Esophagus squamous epithelium (tissue), 5 donors: Measurements from ENCODE around the gene SYNPO2. TPM values are rescaled to one million over a fixed set of nuclear protein-coding genes. Genes with fewer than 3 reads are reported as not detected.

Experiments used
- DNase-seq: peaks from one replicate; lab custom pipeline; 2025; lab: John Stamatoyannopoulos, UW
- H3K27ac ChIP-seq, 4 donors: fragments of 200-600 bp; sonication (generic); one replicate each; pipeline ENCODE4 v1.5.1; 2016 to 2019; ENCODE audit warnings: mild to moderate bottlenecking in 1 of 4
- H3K27me3 ChIP-seq, 4 donors: fragments of 200-600 bp; sonication (generic); 1 replicate in 3 of 4; 2 replicates in 1 of 4; pipeline versions ENCODE4 v1.5.1 to v1.6.0; 2017 to 2021; ENCODE audit warnings: antibody characterized with exemption in 1 of 4
- H3K36me3 ChIP-seq, 3 donors: fragments of 200-600 bp; sonication (generic); one replicate each; pipeline ENCODE4 v1.5.1; 2016 to 2019
- H3K4me1 ChIP-seq, 3 donors: fragments of 200-600 bp; sonication (generic); one replicate each; pipeline ENCODE4 v1.5.1; 2017 to 2019
- H3K4me3 ChIP-seq, 4 donors: fragments of 200-600 bp; sonication (generic); 1 replicate in 3 of 4; 2 replicates in 1 of 4; pipeline ENCODE4 v1.5.1; 2016 to 2019; ENCODE audit warnings: mild to moderate bottlenecking in 2 of 4, moderate library complexity in 1 of 4
- H3K9me3 ChIP-seq, 3 donors: fragments of 200-600 bp; sonication (generic); one replicate each; pipeline ENCODE4 v1.5.1; 2016 to 2019
- CTCF ChIP-seq, 6 experiments: fragments of 450-650 bp in 4 of 6; fragments of 200-600 bp in 2 of 6; sonication (generic) in 2 of 6; IDR thresholded peaks; one replicate each; pipeline ENCODE4 v1.5.1; 2016 to 2019; ENCODE audit warnings: antibody characterized with exemption in 6 of 6, mild to moderate bottlenecking in 4 of 6, moderate library complexity in 4 of 6
- POLR2A ChIP-seq, 4 donors: fragments of 450-650 bp; IDR thresholded peaks; one replicate each; pipeline ENCODE4 v1.6.1; 2017; ENCODE audit warnings: antibody characterized with exemption in 4 of 4, mild to moderate bottlenecking in 4 of 4, moderate library complexity in 3 of 4
- WGBS, 2 donors: methylation state at CpG; one replicate each; pipeline ENCODE4 v1.1.5; 2018; 5-methylcytosine and 5-hydroxymethylcytosine counted together
- intact Hi-C: fragments of 100-400 bp; cut with DNase I; formaldehyde crosslinking; loops from one replicate; pipeline ENCODE4 v1.15.0; 2022
- total RNA-seq, 4 donors: library from RNA; depleted of rRNA; stranded (reverse); fragments of >200 nt; gene quantifications; one replicate each; pipeline ENCODE4 v1.1.0, GENCODE V29; 2016
- donor health status: DM: yes; HTN: yes; CAD: no.

Gene SYNPO2
- total RNA-seq, 4 donors from 2014 or later: 19.0 to 418 (median 84.2) TPM

DNA sequence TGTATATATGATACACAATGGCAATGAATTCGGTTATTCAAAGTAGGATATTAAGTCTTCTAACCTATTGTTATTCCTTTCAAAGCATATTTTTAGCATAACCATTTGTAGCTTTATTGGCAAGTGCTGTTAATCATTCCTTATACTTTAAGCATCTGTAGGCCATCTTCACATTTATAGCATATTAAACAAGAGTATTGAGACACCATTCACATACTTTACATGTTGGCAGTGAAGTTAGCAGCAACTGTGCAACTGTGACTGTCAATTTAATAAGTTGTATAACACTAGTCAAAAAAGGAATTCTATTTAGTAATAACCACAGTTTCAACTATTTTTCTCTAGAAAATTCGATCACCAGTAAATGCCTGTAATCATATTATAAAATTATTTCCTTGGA, 139.6 kb downstream of the SYNPO2 start:
- H3K27ac ChIP-seq: peak overlapping the region; percentile 82 to 93 (median 92)
- intact Hi-C loops: no loop called here
- DNase-seq: no peak
- H3K36me3 ChIP-seq: peaks cover 6 to 33% (median 8%) of the 10 kb centered on the region in 3 donors
- H3K4me3 ChIP-seq: peak overlapping the region; percentile 18 to 61 (median 41)
- H3K4me1 ChIP-seq: peaks cover 0 to 26% (median 4%) of the 10 kb centered on the region in 3 donors
- TF ChIP-seq CTCF (IDR thresholded peaks at IDR 0.05) (no peak), POLR2A (IDR thresholded peaks at IDR 0.05) (no peak)
- H3K9me3 ChIP-seq: no peaks in the 10 kb centered on the region
- 70 to 72% methylated on average over 2 of the region's 2 CpGs for WGBS, 2 donors
- H3K27me3 ChIP-seq: no peaks in the 10 kb centered on the region

GRCh38 chr4:119029847-119030535, 141.3 kb downstream of the SYNPO2 start:
- H3K4me3 ChIP-seq: peak overlapping the region; percentile 15 to 61 (median 41)
- WGBS, 2 donors: 83 to 85% methylated on average over 18 of the region's 18 CpGs
- H3K27me3 ChIP-seq: no peaks in the 10 kb centered on the region
- intact Hi-C loops: loop anchor here (10.0 kb wide), 1 partner anchor 45 kb away; no protein-coding TSS in a partner anchor
- no peaks in the 10 kb centered on the region for H3K9me3 ChIP-seq
- TF ChIP-seq CTCF (IDR thresholded peaks at IDR 0.05): no peak
- TF ChIP-seq POLR2A (IDR thresholded peaks at IDR 0.05): no peak
- H3K4me1 ChIP-seq: peaks cover 0 to 32% (median 3%) of the 10 kb centered on the region in 3 donors
- H3K27ac ChIP-seq: peak overlapping the region; percentile 45 to 93 (median 89)
- DNase-seq: no peak
- H3K36me3 ChIP-seq: peaks cover 6 to 34% (median 8%) of the 10 kb centered on the region in 3 donors

GRCh38 chr4:119030536-119030890, 141.9 kb downstream of the SYNPO2 start:
- 87 to 91% methylated on average over 8 to 11 of the region's 12 CpGs for WGBS, 2 donors
- peak overlapping the region; percentile 45 to 93 (median 89) for H3K27ac ChIP-seq
- peak overlapping the region; percentile 15 to 61 (median 41) for H3K4me3 ChIP-seq
- no peaks in the 10 kb centered on the region for H3K9me3 ChIP-seq
- intact Hi-C loops: loop anchor here (10.0 kb wide), 1 partner anchor 46 kb away; no protein-coding TSS in a partner anchor
- no peaks in the 10 kb centered on the region for H3K27me3 ChIP-seq
- peaks cover 6 to 34% (median 8%) of the 10 kb centered on the region in 3 donors for H3K36me3 ChIP-seq
- no peak for DNase-seq
- TF ChIP-seq POLR2A (IDR thresholded peaks at IDR 0.05): no peak
- TF ChIP-seq CTCF (IDR thresholded peaks at IDR 0.05): no peak
- peaks cover 0 to 27% (median 0%) of the 10 kb centered on the region in 3 donors for H3K4me1 ChIP-seq

DNA sequence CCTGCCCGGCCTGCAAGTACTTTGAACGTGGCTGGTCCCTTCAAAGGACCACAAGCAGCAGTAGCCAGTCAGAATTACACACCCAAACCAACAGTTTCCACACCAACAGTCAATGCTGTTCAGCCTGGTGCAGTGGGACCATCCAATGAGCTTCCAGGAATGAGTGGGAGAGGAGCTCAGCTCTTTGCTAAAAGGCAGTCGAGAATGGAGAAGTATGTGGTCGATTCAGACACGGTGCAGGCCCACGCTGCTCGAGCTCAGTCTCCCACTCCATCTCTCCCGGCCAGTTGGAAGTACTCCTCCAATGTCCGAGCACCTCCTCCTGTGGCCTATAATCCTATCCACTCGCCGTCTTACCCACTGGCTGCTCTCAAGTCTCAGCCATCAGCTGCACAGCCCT, 142.6 kb downstream of the SYNPO2 start:
- intact Hi-C loops: loop anchor here (10.0 kb wide), 1 partner anchor 46 kb away; no protein-coding TSS in a partner anchor
- Histone ChIP-seq H3K4me3 (peak overlapping the region; percentile 15 to 61 (median 41)), H3K36me3 (peaks cover 6 to 34% (median 8%) of the 10 kb centered on the region in 3 donors), H3K27me3 (no peaks in the 10 kb centered on the region), H3K27ac (peak overlapping the region; percentile 45 to 93 (median 89)), H3K4me1 (peaks cover 0 to 25% (median 0%) of the 10 kb centered on the region in 3 donors), H3K9me3 (no peaks in the 10 kb centered on the region)
- DNase-seq: no peak
- TF ChIP-seq POLR2A (IDR thresholded peaks at IDR 0.05): no peak
- no peak for TF ChIP-seq CTCF (IDR thresholded peaks at IDR 0.05)
- WGBS, 2 donors: 73 to 87% methylated on average over 6 to 10 of the region's 11 CpGs
